Activated CD8-positive, alpha-beta T cell treated with anti-CD3 and anti-CD28 coated beads, Interleukin-2, amount 10 ng/mL, durations not matched to agents 7 days and 5 days (primary cell): ENCODE measurements around the gene PARP9. TPM values are rescaled to one million over a fixed set of nuclear protein-coding genes. Genes with fewer than 3 reads are reported as not detected.
"Not testable (repeated sequence)": the region's sequence is repeated elsewhere in the genome, so short reads cannot be mapped to it uniquely, and the experiment has no call there.

Experiments
- ATAC-seq: fragments of 150-1000 bp; cut with Tn5 transposase; one replicate; pipeline ENCODE4 v1.10.0; 2021; ENCODE audit warnings: moderate library complexity
- CTCF ChIA-PET: fragments of 350-600 bp; sonication (Branson Sonifier 250); formaldehyde crosslinking; loops from one replicate; lab custom pipeline; 2021; ENCODE audit warnings: antibody characterized with exemption; lab: Charles Lee
- POLR2A ChIA-PET: fragments of 350-600 bp; sonication (Branson Sonifier 250); formaldehyde crosslinking; loops from one replicate; lab custom pipeline; 2021; ENCODE audit warnings: antibody characterized with exemption; lab: Charles Lee
- DNase-seq: peaks from one replicate; pipeline ENCODE4 v3.0.0-alpha.2; 2020
- H3K27ac Mint-ChIP-seq: one replicate; pipeline ENCODE4 v1.8.0; 2021; ENCODE audit warnings: mild to moderate bottlenecking, mixed read lengths
- H3K27me3 Mint-ChIP-seq: one replicate; pipeline ENCODE4 v1.8.0; 2021; ENCODE audit warnings: low read depth, mixed read lengths
- H3K36me3 Mint-ChIP-seq: one replicate; pipeline ENCODE4 v1.8.0; 2021; ENCODE audit warnings: low read depth, mixed read lengths
- H3K4me1 Mint-ChIP-seq: one replicate; pipeline ENCODE4 v1.8.0; 2021; ENCODE audit warnings: low read depth, mixed read lengths
- H3K4me3 Mint-ChIP-seq: one replicate; pipeline ENCODE4 v1.8.0; 2021; ENCODE audit warnings: mild to moderate bottlenecking, mixed read lengths
- H3K9me3 Mint-ChIP-seq: one replicate; pipeline ENCODE4 v1.8.0; 2022; ENCODE audit warnings: mixed read lengths; ENCODE audit not compliant: insufficient read depth
- total RNA-seq, 2 experiments: library from RNA; stranded (reverse); gene quantifications; one replicate each; pipeline ENCODE4 v1.2.3, GENCODE V29; 2021

PARP9 gene
- total RNA-seq, 2 experiments from 2014 or later: 115 to 118 TPM

- peak overlapping the region; percentile 77 for H3K27ac Mint-ChIP-seq
- DNase-seq (peak; percentile 39), ATAC-seq (no peak)
- H3K4me1 Mint-ChIP-seq: peaks cover 60% of the 10 kb centered on the region
- H3K9me3 Mint-ChIP-seq: no peaks in the 10 kb centered on the region
- ChIA-PET CTCF (interaction anchor here (0.9 to 3.2 kb wide), 2 partner anchors 106 to 188 kb away, joined by 3 to 21 read pairs; partner anchors contain the start of genes FAM162A and PARP14), POLR2A (interaction anchor here (6.7 kb wide), 1 partner anchor 7 kb away, joined by 63 read pairs; the partner anchor contains the start of genes DTX3L and PARP9)
- H3K4me3 Mint-ChIP-seq: no peak overlapping the region
- no peaks in the 10 kb centered on the region for H3K27me3 Mint-ChIP-seq
- peaks cover 71% of the 10 kb centered on the region for H3K36me3 Mint-ChIP-seq
These were observed 8.9 kb upstream of the PARP9 start for GRCh38 chr3:122572940-122573412.

- no peaks in the 10 kb centered on the region for H3K27me3 Mint-ChIP-seq
- no peak for ATAC-seq
- H3K4me3 Mint-ChIP-seq: no peak overlapping the region
- ChIA-PET POLR2A (interaction anchor here (1.5 kb wide), 1 partner anchor 110 kb away, joined by 3 read pairs; no protein-coding TSS in a partner anchor), CTCF (interaction anchor here (2.4 to 2.7 kb wide), 2 partner anchors 9 to 111 kb away, joined by 6 to 15 read pairs; partner anchors contain the start of genes PARP14 and PARP15)
- peak overlapping the region; percentile 27 for H3K27ac Mint-ChIP-seq
- H3K4me1 Mint-ChIP-seq: peaks cover 63% of the 10 kb centered on the region
- peaks cover 84% of the 10 kb centered on the region for H3K36me3 Mint-ChIP-seq
- H3K9me3 Mint-ChIP-seq: no peaks in the 10 kb centered on the region
- DNase-seq: no peak
These were observed 4.7 kb upstream of the PARP9 start for GRCh38 chr3:122568755-122569154.

GRCh38 chr3:122568131-122568530 is 4.0 kb upstream of the PARP9 start:
- Mint-ChIP-seq H3K36me3 (peaks cover 84% of the 10 kb centered on the region), H3K27ac (peak overlapping the region; percentile 43), H3K4me1 (peaks cover 62% of the 10 kb centered on the region)
- ChIA-PET POLR2A (interaction anchor here (1.5 kb wide), 1 partner anchor 111 kb away, joined by 3 read pairs; no protein-coding TSS in a partner anchor), CTCF (interaction anchor here (2.4 to 2.7 kb wide), 2 partner anchors 10 to 111 kb away, joined by 6 to 15 read pairs; partner anchors contain the start of genes PARP14 and PARP15)
- not testable (repeated sequence) for H3K9me3 Mint-ChIP-seq, ATAC-seq, H3K27me3 Mint-ChIP-seq, H3K4me3 Mint-ChIP-seq, DNase-seq

GRCh38 chr3:122563717-122564025 is 429 bp downstream of the PARP9 start:
- CTCF ChIA-PET: interaction anchor here (1.1 to 11.0 kb wide), 3 partner anchors 115 to 180 kb away, joined by 3 to 248 read pairs (median 4); partner anchors contain the start of genes FAM162A and PARP14
- DNase-seq (peak; percentile 40), ATAC-seq (peak; percentile 12)
- Mint-ChIP-seq H3K27ac (peak overlapping the region; percentile 99), H3K9me3 (no peaks in the 10 kb centered on the region), H3K4me1 (peaks cover 61% of the 10 kb centered on the region), H3K27me3 (no peaks in the 10 kb centered on the region), H3K4me3 (peak overlapping the region; percentile 98), H3K36me3 (peaks cover 77% of the 10 kb centered on the region)
- POLR2A ChIA-PET: interaction anchor here (0.6 to 5.5 kb wide), 13 partner anchors 8 to 148 kb away, joined by 3 to 101 read pairs (median 6); partner anchors contain the start of genes KPNA1, PARP14, PARP15 and WDR5B

- H3K36me3 Mint-ChIP-seq: peaks cover 75% of the 10 kb centered on the region
- no peaks in the 10 kb centered on the region for H3K27me3 Mint-ChIP-seq
- ChIA-PET CTCF (interaction anchor here (1.1 to 11.0 kb wide), 4 partner anchors 116 to 170 kb away, joined by 3 to 248 read pairs (median 10); partner anchors contain the start of genes PARP14 and WDR5B), POLR2A (interaction anchor here (0.6 to 5.5 kb wide), 5 partner anchors 9 to 147 kb away, joined by 3 to 101 read pairs (median 6); partner anchors contain the start of genes PARP14 and WDR5B)
- peak overlapping the region; percentile 98 for H3K4me3 Mint-ChIP-seq
- H3K27ac Mint-ChIP-seq: peak overlapping the region; percentile 99
- DNase-seq (peak; percentile 30), ATAC-seq (no peak)
- H3K4me1 Mint-ChIP-seq: peaks cover 56% of the 10 kb centered on the region
- no peaks in the 10 kb centered on the region for H3K9me3 Mint-ChIP-seq
These were observed 980 bp downstream of the PARP9 start for GRCh38 chr3:122562923-122563716.

- peak overlapping the region; percentile 49 for H3K4me3 Mint-ChIP-seq
- H3K9me3 Mint-ChIP-seq: no peaks in the 10 kb centered on the region
- ChIA-PET CTCF (interaction anchor here (0.8 to 11.0 kb wide), 6 partner anchors 15 to 127 kb away, joined by 3 to 248 read pairs (median 4); partner anchors contain the start of gene PARP14), POLR2A (interaction anchor here (2.0 kb wide), 1 partner anchor 119 kb away, joined by 12 read pairs; the partner anchor contains the start of gene PARP14)
- peak overlapping the region; percentile 77 for H3K27ac Mint-ChIP-seq
- peaks cover 37% of the 10 kb centered on the region for H3K4me1 Mint-ChIP-seq
- peaks cover 73% of the 10 kb centered on the region for H3K36me3 Mint-ChIP-seq
- DNase-seq (peak; percentile 80), ATAC-seq (peak; percentile 11)
- no peaks in the 10 kb centered on the region for H3K27me3 Mint-ChIP-seq
These were observed 3.4 kb downstream of the PARP9 start for GRCh38 chr3:122560680-122561079.

GRCh38 chr3:122559906-122560305 is 4.2 kb downstream of the PARP9 start:
- DNase-seq (no peak), ATAC-seq (no peak)
- Mint-ChIP-seq H3K4me3 (no peak overlapping the region), H3K36me3 (peaks cover 75% of the 10 kb centered on the region), H3K9me3 (no peaks in the 10 kb centered on the region), H3K4me1 (peaks cover 42% of the 10 kb centered on the region), H3K27me3 (no peaks in the 10 kb centered on the region), H3K27ac (peak overlapping the region; percentile 9)
- CTCF ChIA-PET: interaction anchor here (1.1 to 11.0 kb wide), 13 partner anchors 11 to 175 kb away, joined by 3 to 248 read pairs (median 4); partner anchors contain the start of genes FAM162A, PARP14 and PARP15
- POLR2A ChIA-PET: interaction anchor here (0.9 to 2.0 kb wide), 4 partner anchors 117 to 144 kb away, joined by 3 to 12 read pairs (median 3); partner anchors contain the start of genes PARP14 and WDR5B

GRCh38 chr3:122558605-122559004 is 5.5 kb downstream of the PARP9 start:
- H3K27ac Mint-ChIP-seq: no peak overlapping the region
- H3K36me3 Mint-ChIP-seq: peaks cover 72% of the 10 kb centered on the region
- ChIA-PET CTCF (interaction anchor here (1.1 to 11.0 kb wide), 11 partner anchors 9 to 174 kb away, joined by 3 to 248 read pairs (median 4); partner anchors contain the start of genes FAM162A and PARP14), POLR2A (interaction anchor here (0.6 to 2.0 kb wide), 4 partner anchors 10 to 121 kb away, joined by 3 to 12 read pairs (median 3); partner anchors contain the start of gene PARP14)
- no peak for ATAC-seq
- no peak overlapping the region for H3K4me3 Mint-ChIP-seq
- DNase-seq: no peak
- H3K9me3 Mint-ChIP-seq: no peaks in the 10 kb centered on the region
- H3K27me3 Mint-ChIP-seq: no peaks in the 10 kb centered on the region
- H3K4me1 Mint-ChIP-seq: peaks cover 48% of the 10 kb centered on the region

GRCh38 chr3:122557356-122557755 is 6.7 kb downstream of the PARP9 start:
- ChIA-PET CTCF (interaction anchor here (11.0 kb wide), 1 partner anchor 122 kb away, joined by 248 read pairs; the partner anchor contains the start of gene PARP14), POLR2A (interaction anchor here (1.2 kb wide), 2 partner anchors 9 to 122 kb away, joined by 3 to 6 read pairs; no protein-coding TSS in a partner anchor)
- Mint-ChIP-seq H3K36me3 (peaks cover 73% of the 10 kb centered on the region), H3K4me3 (no peak overlapping the region), H3K27ac (no peak overlapping the region), H3K27me3 (no peaks in the 10 kb centered on the region), H3K9me3 (no peaks in the 10 kb centered on the region), H3K4me1 (peaks cover 41% of the 10 kb centered on the region)
- DNase-seq (no peak), ATAC-seq (no peak)

GRCh38 chr3:122555275-122556071 is 8.6 kb downstream of the PARP9 start:
- no peak for ATAC-seq
- Mint-ChIP-seq H3K27me3 (no peaks in the 10 kb centered on the region), H3K36me3 (peaks cover 79% of the 10 kb centered on the region), H3K9me3 (no peaks in the 10 kb centered on the region), H3K4me3 (no peak overlapping the region), H3K27ac (no peak overlapping the region), H3K4me1 (peaks cover 30% of the 10 kb centered on the region)
- CTCF ChIA-PET: interaction anchor here (2.4 to 11.0 kb wide), 2 partner anchors 123 to 124 kb away, joined by 22 to 248 read pairs; partner anchors contain the start of gene PARP14
- POLR2A ChIA-PET: interaction anchor here (0.5 to 1.4 kb wide), 4 partner anchors 8 to 239 kb away, joined by 3 to 6 read pairs (median 4); partner anchors contain the start of genes DTX3L and PARP9
- DNase-seq: no peak
